Activated T-cell treated with anti-CD3 and anti-CD28 coated beads for 1 hour (primary cell): ENCODE data around the gene PCSK6.
"Not testable (repeated sequence)": the region's sequence is repeated elsewhere in the genome, so short reads cannot be mapped to it uniquely, and the experiment has no call there.

Experiments
- DNase-seq: peaks from one replicate; pipeline ENCODE4 v3.0.0-alpha.2; 2020; ENCODE audit warnings: low read depth

PCSK6 gene

GRCh38 chr15:101459579-101460300, 29.8 kb downstream of the PCSK6 start:
- no peak for DNase-seq

GRCh38 chr15:101458908-101459578, 30.5 kb downstream of the PCSK6 start:
- DNase-seq: no peak

GRCh38 chr15:101458158-101458900, 31.2 kb downstream of the PCSK6 start:
- DNase-seq: no peak

GRCh38 chr15:101457696-101458095, 31.8 kb downstream of the PCSK6 start:
- no peak for DNase-seq

GRCh38 chr15:101456057-101456739, 33.3 kb downstream of the PCSK6 start:
- no peak for DNase-seq

- no peak for DNase-seq
Measured at GRCh38 chr15:101455291-101456025, 34.0 kb downstream of the PCSK6 start.

GRCh38 chr15:101454781-101455180, 34.7 kb downstream of the PCSK6 start:
- DNase-seq: not testable (repeated sequence)

GRCh38 chr15:101454365-101454764, 35.1 kb downstream of the PCSK6 start:
- no peak for DNase-seq

GRCh38 chr15:101453123-101454120, 36.1 kb downstream of the PCSK6 start:
- no peak for DNase-seq

- no peak for DNase-seq
Measured at GRCh38 chr15:101452572-101452971, 36.9 kb downstream of the PCSK6 start.

- DNase-seq: no peak
Measured at GRCh38 chr15:101451846-101452245, 37.7 kb downstream of the PCSK6 start.

- no peak for DNase-seq
Measured at GRCh38 chr15:101451266-101451799, 38.2 kb downstream of the PCSK6 start.

GRCh38 chr15:101450403-101451265, 38.9 kb downstream of the PCSK6 start:
- DNase-seq: no peak

- DNase-seq: no peak
Measured at GRCh38 chr15:101449471-101450402, 39.8 kb downstream of the PCSK6 start.

GRCh38 chr15:101448336-101448735, 41.2 kb downstream of the PCSK6 start:
- no peak for DNase-seq

GRCh38 chr15:101447561-101448071, 41.9 kb downstream of the PCSK6 start:
- no peak for DNase-seq

- DNase-seq: no peak
Measured at GRCh38 chr15:101447168-101447533, 42.4 kb downstream of the PCSK6 start.
